Liver (tissue), 9 donors: ENCODE results near the gene CPNE5. TPM values are rescaled to one million over a fixed set of nuclear protein-coding genes. Genes with fewer than 3 reads are reported as not detected.

Experiments used
- DNase-seq: peaks from one replicate; pipeline ENCODE4 v3.0.0-alpha.2; 2017; ENCODE audit warnings: low spot score
- H3K27ac ChIP-seq, 2 donors: one replicate each; pipeline ENCODE4 v1.7.0; 2013; ENCODE audit warnings: inconsistent platforms in 2 of 2, low read length in 2 of 2, control low read depth in 1 of 2, low read depth in 1 of 2, mild to moderate bottlenecking in 1 of 2
- H3K27me3 ChIP-seq, 4 donors: one replicate each; pipeline versions ENCODE4 v1.6.1 to v1.7.0; 2013; ENCODE audit warnings: low read length in 3 of 4, inconsistent platforms in 1 of 4, mild to moderate bottlenecking in 1 of 4, moderate library complexity in 1 of 4; ENCODE audit not compliant: control insufficient read depth in 4 of 4, insufficient read depth in 4 of 4
- H3K36me3 ChIP-seq, 4 donors: one replicate each; pipeline versions ENCODE4 v1.6.1 to v1.7.0; 2013; ENCODE audit warnings: low read length in 3 of 4, mild to moderate bottlenecking in 3 of 4, low read depth in 1 of 4, moderate library complexity in 1 of 4; ENCODE audit not compliant: control insufficient read depth in 4 of 4, insufficient read depth in 3 of 4
- H3K4me1 ChIP-seq, 4 donors: one replicate each; pipeline versions ENCODE4 v1.6.1 to v1.7.0; 2013; ENCODE audit warnings: low read length in 3 of 4, mild to moderate bottlenecking in 3 of 4, moderate library complexity in 1 of 4; ENCODE audit not compliant: control insufficient read depth in 4 of 4, insufficient read depth in 4 of 4
- H3K4me3 ChIP-seq, 3 donors: one replicate each; pipeline versions ENCODE4 v1.6.1 to v1.7.0; 2013; ENCODE audit warnings: low read length in 3 of 3, control low read depth in 1 of 3, low read depth in 1 of 3, mild to moderate bottlenecking in 1 of 3
- H3K9ac ChIP-seq, 2 donors: one replicate each; pipeline ENCODE4 v1.7.0; 2013; ENCODE audit warnings: low read length in 2 of 2, mild to moderate bottlenecking in 2 of 2, moderate library complexity in 2 of 2, control low read depth in 1 of 2, low read depth in 1 of 2
- H3K9me3 ChIP-seq, 4 donors: one replicate each; pipeline versions ENCODE4 v1.6.1 to v1.7.0; 2013; ENCODE audit warnings: low read length in 3 of 4; ENCODE audit not compliant: control insufficient read depth in 4 of 4
- ATF3 ChIP-seq: IDR thresholded peaks from 2 replicates; pipeline ENCODE4 v1.6.1; 2016; ENCODE audit warnings: antibody characterized with exemption
- CTCF ChIP-seq: fragments of 150-350 bp; IDR thresholded peaks from 2 replicates; pipeline ENCODE4 v1.5.1; 2017; ENCODE audit warnings: improper control_type of control experiment, low read depth, low read length; ENCODE audit not compliant: missing input control
- EGR1 ChIP-seq, 2 donors: IDR thresholded peaks; 2 replicates each; pipeline ENCODE4 v1.6.1; 2016 to 2018; ENCODE audit warnings: antibody characterized with exemption in 2 of 2, low read depth in 2 of 2
- FOXA1 ChIP-seq: IDR thresholded peaks from 2 replicates; pipeline ENCODE4 v1.6.1; 2016; ENCODE audit warnings: antibody characterized with exemption
- FOXA2 ChIP-seq: IDR thresholded peaks from 2 replicates; pipeline ENCODE4 v1.6.1; 2016; ENCODE audit warnings: antibody characterized with exemption
- GABPA ChIP-seq, 2 donors: IDR thresholded peaks in 1 of 2; conservative IDR thresholded peaks in 1 of 2; 2 replicates each; pipeline ENCODE4 v1.6.1; 2016; ENCODE audit warnings: antibody characterized with exemption in 2 of 2, mild to moderate bottlenecking in 1 of 2, moderate library complexity in 1 of 2
- HNF4A ChIP-seq, 2 donors: conservative IDR thresholded peaks; 2 replicates each; pipeline ENCODE4 v1.6.1; 2016; ENCODE audit warnings: antibody characterized with exemption in 2 of 2, mild to moderate bottlenecking in 2 of 2
- JUND ChIP-seq, 2 donors: IDR thresholded peaks; 2 replicates each; pipeline ENCODE4 v1.6.1; 2016; ENCODE audit warnings: antibody characterized with exemption in 2 of 2
- MAX ChIP-seq: IDR thresholded peaks from 2 replicates; pipeline ENCODE4 v1.6.1; 2016; ENCODE audit warnings: antibody characterized with exemption
- RAD21 ChIP-seq, 2 donors: IDR thresholded peaks; 2 replicates each; pipeline ENCODE4 v1.6.1; 2016; ENCODE audit warnings: antibody characterized with exemption in 2 of 2, mild to moderate bottlenecking in 2 of 2
- REST ChIP-seq: IDR thresholded peaks from 2 replicates; pipeline ENCODE4 v1.6.1; 2016; ENCODE audit warnings: antibody characterized with exemption, mild to moderate bottlenecking
- RXRA ChIP-seq, 2 donors: IDR thresholded peaks; 2 replicates each; pipeline ENCODE4 v1.6.1; 2017 to 2018; ENCODE audit warnings: antibody characterized with exemption in 2 of 2, mild to moderate bottlenecking in 1 of 2
- SP1 ChIP-seq: IDR thresholded peaks from 2 replicates; pipeline ENCODE4 v1.6.1; 2018; ENCODE audit warnings: antibody characterized with exemption, mild to moderate bottlenecking
- TAF1 ChIP-seq: conservative IDR thresholded peaks from 2 replicates; pipeline ENCODE4 v1.6.1; 2016; ENCODE audit warnings: antibody characterized with exemption, mild to moderate bottlenecking
- YY1 ChIP-seq: IDR thresholded peaks from 2 replicates; pipeline ENCODE4 v1.6.1; 2016; ENCODE audit warnings: antibody characterized with exemption, mild to moderate bottlenecking
- ZBTB33 ChIP-seq: IDR thresholded peaks from 2 replicates; pipeline ENCODE4 v1.6.1; 2016; ENCODE audit warnings: antibody characterized with exemption
- WGBS: extraction: QIAGEN DNeasy Blood & Tissue Kit; methylation state at CpG from one replicate; pipeline ENCODE4 v1.1.7; 2013; 5-methylcytosine and 5-hydroxymethylcytosine counted together
- polyA plus RNA-seq, 2 donors: library from polyadenylated mRNA; stranded (reverse) in 1 of 2; unstranded in 1 of 2; fragments of 200-250 nt in 1 of 2; fragments of >200 nt in 1 of 2; fragmentation: Nextera tagmentation in 1 of 2; extraction: Ambion mirVana in 1 of 2; gene quantifications; one replicate each; pipeline versions ENCODE4 v1.2.1 to v1.2.3, GENCODE V29; 2013 to 2015
- total RNA-seq, 2 donors: library from RNA; depleted of rRNA; stranded (reverse); fragments of >200 nt; gene quantifications; one replicate each; pipeline ENCODE4 v1.2.3, GENCODE V29; 2014
- donor health status: healthy.
- donor health status: healthy.
- donor health status: healthy.
- donor health status: healthy.
- donor health status: healthy.

The CPNE5 gene
- total and polyA plus RNA-seq, 4 donors: 0.24 to 1.1 (median 0.44) TPM

- H3K9ac ChIP-seq: no peak overlapping the region
- no peak for DNase-seq
- peaks cover 0 to 2% (median 0%) of the 10 kb centered on the region in 4 donors for H3K4me1 ChIP-seq
- no peaks in the 10 kb centered on the region for H3K9me3 ChIP-seq
- peaks cover 0 to 5% (median 0%) of the 10 kb centered on the region in 4 donors for H3K27me3 ChIP-seq
- H3K27ac ChIP-seq: no peak overlapping the region
- WGBS: 82% methylated on average over 27 of the region's 27 CpGs
- TF ChIP-seq SP1 (no peak), MAX (no peak), JUND (IDR thresholded peaks at IDR 0.05) (no peak), CTCF (no peak), EGR1 (IDR thresholded peaks at IDR 0.05; ENCODE audit: low read depth in 2 of 2) (no peak), ATF3 (no peak), FOXA1 (no peak), HNF4A (conservative IDR thresholded peaks at IDR 0.05) (no peak), RXRA (IDR thresholded peaks at IDR 0.05) (no peak), FOXA2 (no peak), TAF1 (no peak), GABPA (IDR thresholded peaks at IDR 0.05 in 1 of 2, conservative IDR thresholded peaks at IDR 0.05 in 1 of 2) (no peak), REST (no peak), ZBTB33 (no peak), YY1 (no peak), RAD21 (IDR thresholded peaks at IDR 0.05) (no peak)
- no peak overlapping the region for H3K4me3 ChIP-seq
- H3K36me3 ChIP-seq: no peaks in the 10 kb centered on the region
These were observed 146.2 kb downstream of the CPNE5 start for GRCh38 chr6:36692861-36693702.
